Endothelial cell of umbilical vein (primary cell): ENCODE results near the gene TTC21A. TPM values are rescaled to one million over a fixed set of nuclear protein-coding genes. Genes with fewer than 3 reads are reported as not detected.

Experiments used
- BruUV-seq: library from RNA; stranded (reverse); fragments of 400-500 nt; replicated peaks from 2 replicates; lab custom pipeline; 2021; lab: Mats Ljungman, UMichigan
- CTCF ChIA-PET: fragments of 300-600, 350-600 bp; sonication (Branson Sonifier 250); formaldehyde crosslinking; loops from one replicate; lab custom pipeline; 2021; ENCODE audit warnings: antibody characterized with exemption, inconsistent platforms; lab: Charles Lee
- POLR2A ChIA-PET: fragments of 300-600, 350-600 bp; sonication (Branson Sonifier 250); formaldehyde crosslinking; loops from one replicate; lab custom pipeline; 2021; ENCODE audit warnings: antibody characterized with exemption, inconsistent platforms; lab: Charles Lee
- DNase-seq: peaks from one replicate; pipeline ENCODE4 v3.0.0-alpha.2; 2011; ENCODE audit warnings: low read depth, low spot score
- FAIRE-seq: peaks from 2 replicates; lab custom pipeline; 2011; peaks lifted over from hg19 to GRCh38; lab: Jason Lieb, UNC
- H2AFZ ChIP-seq: 2 replicates; pipeline ENCODE4 v1.6.0; 2012; ENCODE audit warnings: low read depth, low read length, control low read depth, inconsistent platforms
- H3K27ac ChIP-seq: 2 replicates; pipeline ENCODE4 v1.5.1; 2011; ENCODE audit warnings: low read depth, mild to moderate bottlenecking, control low read depth, low read length, moderate library complexity; ENCODE audit not compliant: insufficient read depth
- H3K27me3 ChIP-seq, 2 experiments: 2 replicates each; pipeline versions ENCODE4 v1.6.0 to v1.6.1; 2011; ENCODE audit warnings: low read length in 2 of 2, mixed read lengths in 1 of 2; ENCODE audit not compliant: control insufficient read depth in 2 of 2, insufficient read depth in 2 of 2
- H3K36me3 ChIP-seq, 2 experiments: 2 replicates in 1 of 2; 3 replicates in 1 of 2; pipeline ENCODE4 v1.5.1; 2011; ENCODE audit warnings: low read length in 2 of 2, mild to moderate bottlenecking in 1 of 2, moderate library complexity in 1 of 2; ENCODE audit not compliant: control insufficient read depth in 2 of 2, insufficient read depth in 2 of 2; ENCODE audit errors: extremely low read depth in 1 of 2
- H3K4me1 ChIP-seq: 3 replicates; pipeline ENCODE4 v1.5.1; 2011; ENCODE audit warnings: mild to moderate bottlenecking, low read length; ENCODE audit not compliant: control insufficient read depth, insufficient read depth; ENCODE audit errors: extremely low read depth
- H3K4me2 ChIP-seq: 2 replicates; pipeline ENCODE4 v1.6.1; 2011; ENCODE audit warnings: low read length, control low read depth, mixed read lengths; ENCODE audit not compliant: insufficient read depth
- H3K4me3 ChIP-seq, 3 experiments: fragments of 200-600 bp in 1 of 3; sonication (generic), shearing (Covaris generic) in 1 of 3; replicated peaks in 1 of 3; 2 replicates each; pipeline ENCODE4 v1.5.1; 2011 to 2016; ENCODE audit warnings: control low read depth in 3 of 3, low read length in 3 of 3, mild to moderate bottlenecking in 2 of 3, inconsistent platforms in 1 of 3, low read depth in 1 of 3, moderate library complexity in 1 of 3; ENCODE audit not compliant: insufficient read depth in 1 of 3
- H3K79me2 ChIP-seq: 2 replicates; pipeline ENCODE4 v1.6.0; 2012; ENCODE audit warnings: low read length, inconsistent platforms; ENCODE audit not compliant: control insufficient read depth, insufficient read depth
- H3K9ac ChIP-seq: replicated peaks from 2 replicates; pipeline ENCODE3; 2011; ENCODE audit warnings: low read length, control low read depth; ENCODE audit not compliant: insufficient read depth; ENCODE audit errors: extremely low read depth
- H3K9me1 ChIP-seq: replicated peaks from 3 replicates; pipeline ENCODE4 v1.6.0; 2011; ENCODE audit warnings: mild to moderate bottlenecking, low read length; ENCODE audit not compliant: control insufficient read depth, insufficient read depth; ENCODE audit errors: extremely low read depth
- H3K9me3 ChIP-seq: replicated peaks from 2 replicates; pipeline ENCODE4 v1.5.1; 2012; ENCODE audit warnings: low read length, inconsistent platforms; ENCODE audit not compliant: control insufficient read depth, insufficient read depth
- H4K20me1 ChIP-seq: replicated peaks from 2 replicates; pipeline ENCODE3; 2011; ENCODE audit warnings: mild to moderate bottlenecking, low read length; ENCODE audit not compliant: control insufficient read depth, insufficient read depth; ENCODE audit errors: extremely low read depth
- EZH2 ChIP-seq: IDR thresholded peaks from 2 replicates; pipeline ENCODE4 v1.6.1; 2012; ENCODE audit warnings: borderline replicate concordance, low read depth, mild to moderate bottlenecking, moderate library complexity, low read length, inconsistent platforms; ENCODE audit not compliant: severe bottlenecking
- FOS ChIP-seq: IDR thresholded peaks from 2 replicates; pipeline ENCODE4 v1.6.1; 2011; ENCODE audit warnings: mild to moderate bottlenecking, low read length, moderate library complexity, borderline replicate concordance; ENCODE audit not compliant: insufficient read depth
- GATA2 ChIP-seq: IDR thresholded peaks from 2 replicates; pipeline ENCODE4 v1.7.0; 2011; ENCODE audit warnings: low read depth, mild to moderate bottlenecking, moderate library complexity, mixed read lengths, low read length; ENCODE audit not compliant: insufficient read length, insufficient read depth
- JUN ChIP-seq: IDR thresholded peaks from 2 replicates; pipeline ENCODE4 v1.6.1; 2011; ENCODE audit warnings: borderline replicate concordance, low read depth; ENCODE audit not compliant: insufficient read length, insufficient read depth
- MYC ChIP-seq: IDR thresholded peaks from one replicate; pipeline ENCODE4 v1.6.1; 2011; ENCODE audit warnings: mild to moderate bottlenecking, low read depth, low read length
- POLR2A ChIP-seq: IDR thresholded peaks from 2 replicates; pipeline ENCODE4 v1.6.1; 2012; ENCODE audit warnings: low read depth, mild to moderate bottlenecking, control low read depth, low read length
- POLR2AphosphoS5 ChIP-seq: IDR thresholded peaks from 2 replicates; pipeline ENCODE4 v1.6.1; 2012; ENCODE audit warnings: low read depth, mild to moderate bottlenecking, control low read depth, low read length, moderate library complexity; ENCODE audit not compliant: insufficient read depth
- dilution Hi-C: fragments of 300-500 bp; cut with MboI; formaldehyde crosslinking; loops from one replicate; pipeline ENCODE4 v1.15.0; 2019; ENCODE audit warnings: low sequenced_read_pairs; ENCODE audit not compliant: extremely low pct_ligation_motif_present
- intact Hi-C: fragments of 100-400 bp; cut with micrococcal nuclease; formaldehyde crosslinking; loops from one replicate; pipeline ENCODE4 v1.10.0; 2022
- polyA plus RNA-seq, 4 experiments: library from polyadenylated mRNA; depleted of rRNA in 3 of 4; stranded (reverse) in 3 of 4; unstranded in 1 of 4; fragments of >200 nt; gene quantifications; 2 replicates each; pipeline versions ENCODE4 v1.2.1 to v1.2.3, GENCODE V29; 2011 to 2012; ENCODE audit warnings: missing spikeins in 1 of 4
- total RNA-seq: library from RNA; stranded (reverse); gene quantifications from 2 replicates; pipeline ENCODE4 v1.2.3, GENCODE V29; 2021
- TF ChIP-seq, protein P1 (sequence below): IDR thresholded peaks from 2 replicates; pipeline ENCODE4 v1.6.1; 2011; ENCODE audit not compliant: insufficient read depth, insufficient read length
- TF ChIP-seq, protein P2 (sequence below), 2 donors: IDR thresholded peaks; 1 replicate in 1 of 2; 2 replicates in 1 of 2; pipeline ENCODE4 v1.5.1; 2011; ENCODE audit warnings: low read length in 2 of 2, mild to moderate bottlenecking in 2 of 2, moderate library complexity in 2 of 2, control low read depth in 1 of 2, inconsistent platforms in 1 of 2, low read depth in 1 of 2; ENCODE audit not compliant: insufficient read depth in 1 of 2; ENCODE audit errors: extremely low read depth in 1 of 2

TTC21A gene
- total and polyA plus RNA-seq, 2 donors (not counting 3 experiments of a cell fraction or from before 2014, with no cell fraction given) = 4.7 to 7.8 TPM

DNA sequence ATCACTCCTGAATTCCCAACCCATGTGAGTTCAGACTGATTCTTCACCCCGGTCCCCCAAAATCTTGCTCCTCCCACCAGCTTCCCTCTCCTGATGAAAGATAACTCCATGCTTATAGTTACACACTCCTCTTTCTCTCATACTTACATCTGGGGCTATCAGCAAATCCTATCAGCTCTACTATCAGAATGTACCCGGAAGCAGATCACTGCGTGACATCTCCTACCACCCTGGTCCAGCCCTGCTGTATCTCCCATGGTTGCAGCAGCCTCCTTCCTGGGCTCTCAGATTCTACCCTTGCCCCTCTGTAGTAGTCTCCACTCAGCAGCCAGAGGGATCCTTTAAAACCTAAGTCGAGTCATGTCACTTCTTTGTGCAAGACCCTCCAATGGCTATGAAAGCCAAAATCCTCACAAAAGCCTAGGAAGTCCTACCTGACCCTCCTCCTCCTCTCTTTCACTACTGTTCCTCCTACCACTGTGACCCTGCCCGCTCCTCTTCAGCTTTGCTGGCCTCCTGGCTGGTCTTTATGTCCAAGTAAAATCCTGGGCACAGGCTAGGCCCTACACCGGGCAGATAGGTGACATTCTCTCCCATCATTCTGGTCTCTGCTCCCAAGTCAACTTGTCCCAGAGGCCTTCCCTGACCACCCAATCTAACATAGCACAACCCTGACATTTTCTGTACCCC lies 68.7 kb downstream of the TTC21A start:
- H4K20me1 ChIP-seq = no peaks in the 10 kb centered on the region
- H3K9me3 ChIP-seq = no peaks in the 10 kb centered on the region
- CTCF ChIA-PET = interaction anchor here (0.7 to 3.4 kb wide), 5 partner anchors 29 to 112 kb away, joined by 3 to 41 read pairs (median 5); no protein-coding TSS in a partner anchor
- no peaks in the 10 kb centered on the region for H3K79me2 ChIP-seq
- no peaks in the 10 kb centered on the region for H3K36me3 ChIP-seq
- H3K9me1 ChIP-seq = no peaks in the 10 kb centered on the region
- H3K9ac ChIP-seq = no peak overlapping the region
- FAIRE-seq = no peak
- dilution Hi-C loops (no loop called here), intact Hi-C loops (loop anchor here (5.0 kb wide), 1 partner anchor 124 kb away; the partner anchor contains the start of genes SCN11A and WDR48)
- no peak overlapping the region for H2AFZ ChIP-seq
- no peaks in the 10 kb centered on the region for H3K27me3 ChIP-seq
- POLR2A ChIA-PET = interaction anchor here (0.7 to 2.0 kb wide), 2 partner anchors 9 to 28 kb away, joined by 3 to 19 read pairs; no protein-coding TSS in a partner anchor
- BruUV-seq = no TSS peak
- TF ChIP-seq POLR2A (no peak), GATA2 (no peak), JUN (no peak), POLR2AphosphoS5 (no peak), EZH2 (no peak), FOS (no peak), MYC (no peak)
- TF ChIP-seq, protein P1, sequence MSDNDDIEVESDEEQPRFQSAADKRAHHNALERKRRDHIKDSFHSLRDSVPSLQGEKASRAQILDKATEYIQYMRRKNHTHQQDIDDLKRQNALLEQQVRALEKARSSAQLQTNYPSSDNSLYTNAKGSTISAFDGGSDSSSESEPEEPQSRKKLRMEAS = no peak
- TF ChIP-seq, protein P2, sequence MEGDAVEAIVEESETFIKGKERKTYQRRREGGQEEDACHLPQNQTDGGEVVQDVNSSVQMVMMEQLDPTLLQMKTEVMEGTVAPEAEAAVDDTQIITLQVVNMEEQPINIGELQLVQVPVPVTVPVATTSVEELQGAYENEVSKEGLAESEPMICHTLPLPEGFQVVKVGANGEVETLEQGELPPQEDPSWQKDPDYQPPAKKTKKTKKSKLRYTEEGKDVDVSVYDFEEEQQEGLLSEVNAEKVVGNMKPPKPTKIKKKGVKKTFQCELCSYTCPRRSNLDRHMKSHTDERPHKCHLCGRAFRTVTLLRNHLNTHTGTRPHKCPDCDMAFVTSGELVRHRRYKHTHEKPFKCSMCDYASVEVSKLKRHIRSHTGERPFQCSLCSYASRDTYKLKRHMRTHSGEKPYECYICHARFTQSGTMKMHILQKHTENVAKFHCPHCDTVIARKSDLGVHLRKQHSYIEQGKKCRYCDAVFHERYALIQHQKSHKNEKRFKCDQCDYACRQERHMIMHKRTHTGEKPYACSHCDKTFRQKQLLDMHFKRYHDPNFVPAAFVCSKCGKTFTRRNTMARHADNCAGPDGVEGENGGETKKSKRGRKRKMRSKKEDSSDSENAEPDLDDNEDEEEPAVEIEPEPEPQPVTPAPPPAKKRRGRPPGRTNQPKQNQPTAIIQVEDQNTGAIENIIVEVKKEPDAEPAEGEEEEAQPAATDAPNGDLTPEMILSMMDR (IDR thresholded peaks at IDR 0.05; ENCODE audit: extremely low read depth in 1 of 2, insufficient read depth in 1 of 2, low read depth in 1 of 2, low read length in 2 of 2) = no peak
- peaks cover 25% of the 10 kb centered on the region for H3K4me1 ChIP-seq
- no peak overlapping the region for H3K4me3 ChIP-seq
- no peak overlapping the region for H3K27ac ChIP-seq
- H3K4me2 ChIP-seq = no peak overlapping the region
- DNase-seq = no peak
